Hepatocyte (in vitro differentiated cells): ENCODE measurements around the gene ZNF12.

Source experiments
- EZH2 ChIP-seq: fragments of 200-600 bp; sonication (generic); IDR thresholded peaks from 2 replicates; pipeline ENCODE4 v1.6.1; 2016; ENCODE audit warnings: antibody characterized with exemption, mild to moderate bottlenecking, borderline replicate concordance
- EZH2phosphoT487 ChIP-seq: fragments of 200-600 bp; sonication (generic); IDR thresholded peaks from one replicate; pipeline ENCODE4 v1.6.1; 2018; ENCODE audit warnings: antibody characterized with exemption, mild to moderate bottlenecking, low read depth, moderate library complexity; ENCODE audit not compliant: unreplicated experiment, severe bottlenecking
- TF ChIP-seq, protein P1 (sequence below): fragments of 200-600 bp; sonication (generic); IDR thresholded peaks from 2 replicates; pipeline ENCODE4 v1.5.1; 2016; ENCODE audit warnings: antibody characterized with exemption, mild to moderate bottlenecking; ENCODE audit not compliant: poor library complexity

- TF ChIP-seq, protein P1, sequence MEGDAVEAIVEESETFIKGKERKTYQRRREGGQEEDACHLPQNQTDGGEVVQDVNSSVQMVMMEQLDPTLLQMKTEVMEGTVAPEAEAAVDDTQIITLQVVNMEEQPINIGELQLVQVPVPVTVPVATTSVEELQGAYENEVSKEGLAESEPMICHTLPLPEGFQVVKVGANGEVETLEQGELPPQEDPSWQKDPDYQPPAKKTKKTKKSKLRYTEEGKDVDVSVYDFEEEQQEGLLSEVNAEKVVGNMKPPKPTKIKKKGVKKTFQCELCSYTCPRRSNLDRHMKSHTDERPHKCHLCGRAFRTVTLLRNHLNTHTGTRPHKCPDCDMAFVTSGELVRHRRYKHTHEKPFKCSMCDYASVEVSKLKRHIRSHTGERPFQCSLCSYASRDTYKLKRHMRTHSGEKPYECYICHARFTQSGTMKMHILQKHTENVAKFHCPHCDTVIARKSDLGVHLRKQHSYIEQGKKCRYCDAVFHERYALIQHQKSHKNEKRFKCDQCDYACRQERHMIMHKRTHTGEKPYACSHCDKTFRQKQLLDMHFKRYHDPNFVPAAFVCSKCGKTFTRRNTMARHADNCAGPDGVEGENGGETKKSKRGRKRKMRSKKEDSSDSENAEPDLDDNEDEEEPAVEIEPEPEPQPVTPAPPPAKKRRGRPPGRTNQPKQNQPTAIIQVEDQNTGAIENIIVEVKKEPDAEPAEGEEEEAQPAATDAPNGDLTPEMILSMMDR, result no peak
- TF ChIP-seq EZH2phosphoT487 (no peak), EZH2 (no peak)
Observed at GRCh38 chr7:6654842-6655610, 51.7 kb downstream of the ZNF12 start.
